Measurements from ENCODE around the gene RUNX2.

DNA sequence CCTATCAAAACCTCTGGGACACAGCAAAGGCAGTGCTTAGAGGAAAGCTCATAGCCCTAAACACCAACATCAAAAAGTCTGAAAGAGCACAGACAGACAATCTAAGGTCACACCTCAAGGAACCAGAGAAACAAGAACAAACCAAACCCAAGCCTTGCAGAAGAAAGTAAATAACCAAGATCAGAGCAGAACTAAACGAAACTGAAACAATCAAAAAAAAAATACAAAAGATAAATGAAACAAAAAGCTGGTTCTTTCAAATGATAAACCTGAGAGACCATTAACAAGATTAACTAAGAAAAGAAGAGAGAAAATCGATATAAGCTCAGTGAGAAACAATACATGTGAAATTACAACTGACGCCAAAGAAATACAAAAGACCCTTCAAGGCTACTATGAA lies 34.8 kb upstream of the RUNX2 start:
- TF ChIP-seq, protein P1, sequence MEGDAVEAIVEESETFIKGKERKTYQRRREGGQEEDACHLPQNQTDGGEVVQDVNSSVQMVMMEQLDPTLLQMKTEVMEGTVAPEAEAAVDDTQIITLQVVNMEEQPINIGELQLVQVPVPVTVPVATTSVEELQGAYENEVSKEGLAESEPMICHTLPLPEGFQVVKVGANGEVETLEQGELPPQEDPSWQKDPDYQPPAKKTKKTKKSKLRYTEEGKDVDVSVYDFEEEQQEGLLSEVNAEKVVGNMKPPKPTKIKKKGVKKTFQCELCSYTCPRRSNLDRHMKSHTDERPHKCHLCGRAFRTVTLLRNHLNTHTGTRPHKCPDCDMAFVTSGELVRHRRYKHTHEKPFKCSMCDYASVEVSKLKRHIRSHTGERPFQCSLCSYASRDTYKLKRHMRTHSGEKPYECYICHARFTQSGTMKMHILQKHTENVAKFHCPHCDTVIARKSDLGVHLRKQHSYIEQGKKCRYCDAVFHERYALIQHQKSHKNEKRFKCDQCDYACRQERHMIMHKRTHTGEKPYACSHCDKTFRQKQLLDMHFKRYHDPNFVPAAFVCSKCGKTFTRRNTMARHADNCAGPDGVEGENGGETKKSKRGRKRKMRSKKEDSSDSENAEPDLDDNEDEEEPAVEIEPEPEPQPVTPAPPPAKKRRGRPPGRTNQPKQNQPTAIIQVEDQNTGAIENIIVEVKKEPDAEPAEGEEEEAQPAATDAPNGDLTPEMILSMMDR (IDR thresholded peaks at IDR 0.05) = no peak
- no peak for TF ChIP-seq POLR2A (IDR thresholded peaks at IDR 0.05)

Measured in uterus (tissue), 2 donors.